Esophagus (tissue), 2 donors: ENCODE data around the gene NRIP1. TPM values are rescaled to one million over a fixed set of nuclear protein-coding genes. Genes with fewer than 3 reads are reported as not detected.

Experiments
- H3K27ac ChIP-seq, 2 donors: one replicate each; pipeline ENCODE4 v1.5.1; 2013; ENCODE audit warnings: low read depth in 2 of 2, mild to moderate bottlenecking in 2 of 2, inconsistent platforms in 1 of 2, low read length in 1 of 2, moderate library complexity in 1 of 2
- H3K27me3 ChIP-seq, 2 donors: one replicate each; pipeline ENCODE4 v1.6.1; 2013; ENCODE audit warnings: low read length in 2 of 2, control low read depth in 1 of 2, mild to moderate bottlenecking in 1 of 2; ENCODE audit not compliant: insufficient read depth in 2 of 2, control insufficient read depth in 1 of 2
- H3K36me3 ChIP-seq, 2 donors: one replicate each; pipeline ENCODE4 v1.6.1; 2013; ENCODE audit warnings: low read length in 1 of 2; ENCODE audit not compliant: control insufficient read depth in 2 of 2, insufficient read depth in 2 of 2
- H3K4me1 ChIP-seq, 2 donors: one replicate each; pipeline ENCODE4 v1.6.1; 2013; ENCODE audit warnings: low read length in 1 of 2; ENCODE audit not compliant: control insufficient read depth in 2 of 2, insufficient read depth in 2 of 2
- H3K4me3 ChIP-seq, 2 donors: one replicate each; pipeline ENCODE4 v1.5.1; 2013; ENCODE audit warnings: low read length in 2 of 2, mild to moderate bottlenecking in 2 of 2, low read depth in 1 of 2, moderate library complexity in 1 of 2
- H3K9me3 ChIP-seq, 2 donors: one replicate each; pipeline ENCODE4 v1.6.1; 2013; ENCODE audit warnings: mild to moderate bottlenecking in 2 of 2, low read depth in 1 of 2, low read length in 1 of 2, moderate library complexity in 1 of 2; ENCODE audit not compliant: control insufficient read depth in 2 of 2, insufficient read depth in 1 of 2
- WGBS, 2 donors: extraction: QIAGEN DNeasy Blood & Tissue Kit; methylation state at CpG; one replicate each; pipeline ENCODE4 v1.1.7; 2013; 5-methylcytosine and 5-hydroxymethylcytosine counted together
- polyA plus RNA-seq, 2 donors: library from polyadenylated mRNA; stranded (reverse); fragments of 200-250 nt; gene quantifications; one replicate each; pipeline ENCODE4 v1.2.3, GENCODE V29; 2013
- donor health status: healthy with polysubstance abuse.
- donor health status: Bipolar disorder and iron deficiency.

NRIP1 gene
- polyA plus RNA-seq, 2 donors, result 3.5 to 4.3 TPM

DNA sequence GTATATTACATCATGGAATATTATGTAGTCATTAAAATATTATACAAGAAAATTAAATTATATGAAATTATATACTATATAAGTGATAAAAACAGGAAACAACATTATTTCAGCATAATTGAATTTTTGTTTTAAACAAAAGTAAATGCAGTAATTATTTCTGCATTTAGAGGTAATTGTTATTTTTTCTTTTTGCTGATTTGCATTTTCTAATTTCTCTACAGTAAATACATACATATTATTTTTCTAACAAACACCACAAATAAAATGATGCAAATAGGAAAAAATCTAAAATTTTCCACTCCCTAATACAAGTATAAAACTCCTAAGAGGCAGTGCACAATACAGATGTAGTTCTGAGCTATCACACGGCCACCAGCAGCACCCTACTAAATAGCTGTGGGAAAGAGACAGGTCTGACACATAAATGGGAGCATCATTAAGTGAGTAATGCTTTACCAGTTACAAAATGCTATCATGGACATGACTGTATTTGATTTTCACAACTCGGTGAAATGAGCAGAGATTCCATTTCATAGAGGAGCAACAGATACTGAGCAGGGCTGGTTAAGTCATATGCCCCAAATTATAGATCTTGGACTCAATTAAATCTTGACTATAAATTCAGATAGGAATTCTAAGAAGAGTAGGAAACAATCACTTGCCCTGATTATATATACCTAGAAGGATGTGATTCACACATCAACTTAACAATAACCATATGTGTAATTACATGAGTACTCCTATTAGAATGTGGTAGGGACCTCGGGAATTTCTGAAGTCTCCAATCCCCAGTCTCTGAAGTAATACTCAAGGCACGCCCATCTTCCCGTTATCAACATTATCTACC, 49.0 kb downstream of the NRIP1 start:
- Histone ChIP-seq H3K9me3 (no peaks in the 10 kb centered on the region), H3K4me3 (no peak overlapping the region), H3K36me3 (no peaks in the 10 kb centered on the region), H3K27me3 (no peaks in the 10 kb centered on the region), H3K4me1 (no peaks in the 10 kb centered on the region), H3K27ac (no peak overlapping the region)
- 88% methylated on average over 5 of the region's 5 CpGs for WGBS, 2 donors

DNA sequence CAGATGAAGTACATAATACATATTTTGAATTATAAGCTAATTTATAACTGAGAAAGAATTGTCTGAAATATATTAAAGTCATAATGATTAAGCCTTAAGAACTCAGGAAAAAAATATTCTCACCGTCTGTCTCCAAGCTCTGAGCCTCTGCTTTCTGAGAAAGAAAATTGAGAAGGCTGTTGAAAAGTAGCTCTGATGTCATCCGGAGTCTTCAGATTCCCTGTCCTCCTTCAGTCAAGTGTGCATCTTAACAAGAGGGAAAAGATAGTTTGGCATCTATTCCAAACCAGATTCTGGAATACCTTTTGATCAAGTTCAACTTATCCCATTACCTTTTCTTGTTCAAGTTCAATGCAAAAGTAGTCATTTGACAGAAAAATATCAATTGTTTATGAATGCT, 50.6 kb downstream of the NRIP1 start:
- 88 to 90% methylated on average over 2 of the region's 2 CpGs for WGBS, 2 donors

DNA sequence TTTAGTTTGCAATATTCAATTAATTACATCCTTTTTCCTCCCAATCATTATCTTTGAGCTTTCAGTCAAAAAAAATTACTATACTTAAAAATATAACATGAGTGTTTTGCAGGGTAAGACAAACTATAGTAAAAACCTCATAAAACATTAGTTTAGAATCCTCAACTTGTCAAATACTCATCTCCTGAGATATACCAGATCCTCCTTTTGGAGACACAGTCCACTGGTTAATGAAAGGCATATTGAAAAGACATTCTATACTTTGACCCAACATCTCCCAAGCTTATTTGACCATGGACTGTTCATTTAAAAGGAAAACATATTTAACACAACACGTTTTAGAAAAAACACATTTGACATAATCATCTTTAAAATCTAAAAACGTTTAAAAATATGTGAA, 52.8 kb downstream of the NRIP1 start:
- Histone ChIP-seq H3K4me3 (no peak overlapping the region), H3K36me3 (no peaks in the 10 kb centered on the region), H3K27ac (no peak overlapping the region), H3K9me3 (no peaks in the 10 kb centered on the region), H3K4me1 (no peaks in the 10 kb centered on the region), H3K27me3 (no peaks in the 10 kb centered on the region)
- WGBS, 2 donors, result 87 to 90% methylated on average over 2 of the region's 2 CpGs

More for the DNA sequence above, 50.6 kb downstream of the NRIP1 start:
- no peaks in the 10 kb centered on the region for H3K36me3 ChIP-seq
- no peaks in the 10 kb centered on the region for H3K4me1 ChIP-seq
- H3K9me3 ChIP-seq, result no peaks in the 10 kb centered on the region
- no peak overlapping the region for H3K27ac ChIP-seq
- no peak overlapping the region for H3K4me3 ChIP-seq
- no peaks in the 10 kb centered on the region for H3K27me3 ChIP-seq

DNA sequence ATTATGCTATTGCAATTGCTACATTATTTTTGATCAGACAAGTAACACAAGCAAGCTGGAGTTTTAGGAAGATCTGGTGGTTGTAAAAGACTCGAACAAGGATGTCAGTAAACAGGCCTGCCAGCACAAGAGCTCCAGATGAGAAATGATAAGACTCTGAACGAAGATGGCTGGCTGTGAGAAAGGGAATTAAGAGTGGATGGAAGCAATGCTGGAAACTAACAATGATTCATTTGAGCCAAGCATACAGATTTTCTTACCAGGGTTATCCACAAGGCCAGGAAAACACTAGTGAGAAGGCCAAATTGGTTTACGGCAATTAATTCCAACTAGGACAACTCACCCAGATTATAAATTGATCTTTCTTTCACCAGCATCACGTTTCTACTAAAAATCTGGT, 54.2 kb downstream of the NRIP1 start:
- Histone ChIP-seq H3K4me1 (no peaks in the 10 kb centered on the region), H3K27me3 (no peaks in the 10 kb centered on the region)

DNA sequence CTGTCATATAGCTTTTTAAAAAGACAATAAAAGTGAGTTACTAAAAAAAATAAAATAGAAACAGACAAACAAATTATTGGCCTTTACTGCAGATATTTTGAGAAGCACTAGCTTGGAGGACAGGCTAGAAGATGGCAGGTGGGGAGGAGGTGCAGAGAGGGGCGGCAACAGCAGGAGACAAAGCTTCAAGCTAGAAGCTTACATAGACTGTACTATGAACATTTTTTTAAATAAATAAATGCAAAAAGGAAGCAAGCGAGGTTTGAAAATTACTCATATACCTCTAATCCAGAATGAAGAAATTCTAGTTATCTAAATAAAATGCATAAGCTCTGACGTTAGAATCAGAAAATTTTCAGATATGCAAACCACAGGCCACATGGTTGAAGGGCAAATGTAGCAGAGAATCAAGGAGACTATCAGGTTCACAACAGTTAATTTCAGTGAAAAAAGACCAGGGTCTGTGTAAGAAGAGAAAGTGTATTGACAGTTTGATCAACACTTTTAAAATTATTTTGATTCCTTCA, 54.9 kb downstream of the NRIP1 start:
- H3K27ac ChIP-seq, result no peak overlapping the region
- no peak overlapping the region for H3K4me3 ChIP-seq
- 83 to 86% methylated on average over 3 of the region's 3 CpGs for WGBS, 2 donors
- H3K27me3 ChIP-seq, result no peaks in the 10 kb centered on the region
- H3K36me3 ChIP-seq, result no peaks in the 10 kb centered on the region
- no peaks in the 10 kb centered on the region for H3K9me3 ChIP-seq
- H3K4me1 ChIP-seq, result no peaks in the 10 kb centered on the region

More for the DNA sequence above, 54.2 kb downstream of the NRIP1 start:
- Histone ChIP-seq H3K9me3 (no peaks in the 10 kb centered on the region), H3K27ac (no peak overlapping the region), H3K4me3 (no peak overlapping the region), H3K36me3 (no peaks in the 10 kb centered on the region)
- 83 to 85% methylated on average over 4 of the region's 4 CpGs for WGBS, 2 donors

DNA sequence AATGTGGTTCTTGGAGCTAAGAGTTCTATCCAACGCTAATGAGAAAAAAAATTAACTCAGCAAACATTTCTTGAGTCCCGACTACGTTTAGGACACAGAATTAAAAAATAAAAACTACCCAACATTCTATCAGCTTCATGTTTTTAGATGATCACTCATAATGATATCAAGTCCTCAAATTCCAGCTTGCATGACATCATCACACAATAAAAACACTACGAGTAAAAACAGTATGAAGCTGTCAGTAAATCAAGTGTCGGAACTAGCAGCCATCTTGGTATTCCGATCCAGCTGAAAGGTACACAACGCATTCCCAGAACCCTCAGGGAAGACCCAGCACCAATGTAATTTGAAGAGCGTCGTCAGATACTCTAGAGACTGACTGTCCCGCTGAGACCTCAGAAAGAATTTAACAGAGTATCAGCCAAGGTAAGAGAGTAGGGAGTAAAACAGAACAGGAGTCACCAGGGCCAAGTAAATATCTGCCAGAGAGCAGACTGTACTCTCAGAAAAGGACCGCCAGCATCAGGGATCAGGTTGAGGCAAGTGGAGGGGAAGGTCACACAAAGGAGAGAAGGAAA, 57.0 kb downstream of the NRIP1 start:
- peaks cover 0 to 2% of the 10 kb centered on the region in 2 donors for H3K4me1 ChIP-seq
- WGBS, 2 donors, result 95 to 97% methylated on average over 11 of the region's 11 CpGs
- no peaks in the 10 kb centered on the region for H3K36me3 ChIP-seq
- H3K9me3 ChIP-seq, result no peaks in the 10 kb centered on the region
- H3K27me3 ChIP-seq, result no peaks in the 10 kb centered on the region
- H3K4me3 ChIP-seq, result no peak overlapping the region
- no peak overlapping the region for H3K27ac ChIP-seq

DNA sequence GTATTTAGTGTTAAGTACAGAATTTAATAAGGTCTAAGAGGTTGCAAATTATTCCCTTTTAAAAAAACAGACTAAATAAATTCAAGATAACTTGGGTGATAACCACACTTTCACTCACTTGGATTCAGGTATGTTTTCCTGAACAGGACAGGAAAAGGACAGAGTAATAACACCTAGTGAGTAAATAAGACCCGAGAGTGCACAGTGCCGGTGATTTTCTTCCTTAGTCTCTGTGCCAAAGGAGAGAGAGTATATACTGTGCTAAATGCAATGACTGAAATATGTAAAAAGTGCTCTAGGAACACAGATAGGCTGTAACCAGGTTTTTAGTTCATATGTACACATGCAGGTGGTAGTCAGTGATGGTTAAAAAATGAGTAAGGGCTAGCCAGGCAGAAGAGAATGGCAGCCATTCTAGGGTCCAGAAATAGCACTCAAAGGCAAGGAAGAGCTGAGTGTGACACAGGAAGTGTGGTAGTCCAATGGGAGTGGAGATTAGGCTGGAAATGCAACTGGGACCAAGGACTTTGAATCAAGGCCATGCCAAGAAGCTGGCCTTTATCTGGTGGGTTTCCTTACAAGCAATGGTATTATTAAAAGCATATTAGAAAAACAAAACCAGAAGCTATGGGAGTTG, 58.1 kb downstream of the NRIP1 start:
- H3K4me1 ChIP-seq, result peaks cover 0 to 2% of the 10 kb centered on the region in 2 donors
- H3K27ac ChIP-seq, result no peak overlapping the region
- no peaks in the 10 kb centered on the region for H3K27me3 ChIP-seq
- H3K9me3 ChIP-seq, result no peaks in the 10 kb centered on the region
- no peaks in the 10 kb centered on the region for H3K36me3 ChIP-seq
- H3K4me3 ChIP-seq, result no peak overlapping the region
- WGBS, 2 donors, result 70 to 71% methylated on average over 2 of the region's 2 CpGs

DNA sequence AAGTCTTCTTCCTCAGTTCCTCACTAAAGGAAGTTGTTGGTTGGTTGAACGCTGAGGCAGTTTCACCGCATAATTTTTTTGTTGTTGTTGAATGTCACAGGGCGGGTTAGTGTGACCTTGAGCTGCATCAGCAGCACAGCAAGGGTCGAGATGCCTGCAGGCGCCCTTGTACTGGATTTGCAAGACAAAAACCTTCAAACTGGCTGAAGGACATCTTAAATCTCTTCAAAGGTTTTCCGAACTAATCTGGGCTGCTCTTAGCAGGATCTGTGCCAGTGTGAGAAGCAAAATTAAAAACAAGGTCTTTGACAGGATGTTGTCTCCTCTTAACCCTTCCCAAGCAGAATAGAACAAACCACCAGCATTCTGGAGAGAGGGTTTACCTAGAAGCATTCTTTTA, 59.4 kb downstream of the NRIP1 start:
- 19 to 25% methylated on average over 6 of the region's 6 CpGs for WGBS, 2 donors
- H3K27ac ChIP-seq, result no peak overlapping the region
- H3K4me1 ChIP-seq, result peaks cover 0 to 2% of the 10 kb centered on the region in 2 donors
- no peaks in the 10 kb centered on the region for H3K9me3 ChIP-seq
- no peak overlapping the region for H3K4me3 ChIP-seq
- H3K27me3 ChIP-seq, result no peaks in the 10 kb centered on the region
- no peaks in the 10 kb centered on the region for H3K36me3 ChIP-seq

DNA sequence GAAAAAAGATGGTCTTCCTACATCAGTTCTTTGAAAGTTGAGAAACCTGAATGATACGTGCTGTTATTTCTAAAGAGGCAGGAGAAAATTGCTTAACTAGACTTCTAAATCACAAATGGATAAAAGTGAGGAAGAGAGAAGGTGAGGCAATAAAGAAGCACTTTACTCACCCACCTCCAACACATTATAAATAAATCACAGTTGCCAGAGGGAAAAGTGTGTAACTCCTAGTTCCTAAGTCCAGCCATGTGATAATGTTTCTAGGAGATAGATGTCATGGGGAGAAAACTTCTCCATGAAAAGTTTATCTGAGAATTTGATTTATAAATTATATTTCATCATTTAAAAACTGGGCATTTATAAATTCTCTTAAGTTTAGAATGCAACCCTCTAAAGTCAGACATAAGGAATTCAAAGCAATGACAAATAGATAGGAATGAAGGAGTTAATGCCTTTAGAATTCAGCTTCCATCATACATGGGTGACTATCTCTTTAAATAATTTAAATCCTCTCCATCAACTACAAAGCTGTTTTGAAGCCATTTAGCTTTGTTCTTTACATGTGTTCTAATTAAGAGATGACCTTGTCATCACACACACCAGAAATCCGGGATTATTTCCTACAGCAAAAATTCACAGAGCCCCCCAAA, 60.0 kb downstream of the NRIP1 start:
- H3K27ac ChIP-seq, result no peak overlapping the region

More for the DNA sequence above, 60.0 kb downstream of the NRIP1 start:
- Histone ChIP-seq H3K9me3 (no peaks in the 10 kb centered on the region), H3K4me1 (peaks cover 0 to 2% of the 10 kb centered on the region in 2 donors), H3K36me3 (no peaks in the 10 kb centered on the region), H3K4me3 (no peak overlapping the region), H3K27me3 (no peaks in the 10 kb centered on the region)
- 51 to 60% methylated on average over 2 of the region's 2 CpGs for WGBS, 2 donors
